Naive thymus-derived CD8-positive, alpha-beta T cell (primary cell): ENCODE results near the gene TOMM20. TPM values are rescaled to one million over a fixed set of nuclear protein-coding genes. Genes with fewer than 3 reads are reported as not detected.
"Not testable (repeated sequence)": the region's sequence is repeated elsewhere in the genome, so short reads cannot be mapped to it uniquely, and the experiment has no call there.

ENCODE experiments used
- ATAC-seq, 2 donors: fragments of 150-1000 bp; cut with Tn5 transposase in 1 of 2; sonication (Bioruptor Pico), chemical (Tn5 transposase) in 1 of 2; 1 replicate in 1 of 2; 2 replicates in 1 of 2; pipeline ENCODE4 v1.10.0; 2021; ENCODE audit warnings: mild to moderate bottlenecking in 2 of 2, moderate library complexity in 2 of 2
- POLR2A ChIA-PET: fragments of 350-600 bp; sonication (Branson Sonifier 250); formaldehyde crosslinking; loops from one replicate; lab custom pipeline; 2021; ENCODE audit warnings: antibody characterized with exemption; lab: Charles Lee
- DNase-seq, 10 donors: peaks; one replicate each; pipeline versions ENCODE4 v3.0.0 to v3.0.0-alpha.2; 2020 to 2022
- H3K27ac Mint-ChIP-seq, 10 donors: one replicate each; pipeline ENCODE4 v1.8.0; 2020 to 2022; ENCODE audit warnings: mild to moderate bottlenecking in 10 of 10, mixed read lengths in 10 of 10, moderate library complexity in 4 of 10, inconsistent platforms in 1 of 10
- H3K27me3 Mint-ChIP-seq, 5 donors: one replicate each; pipeline ENCODE4 v1.8.0; 2021 to 2022; ENCODE audit warnings: mixed read lengths in 5 of 5
- H3K36me3 Mint-ChIP-seq, 3 donors: one replicate each; pipeline ENCODE4 v1.8.0; 2020 to 2022; ENCODE audit warnings: mixed read lengths in 3 of 3, mild to moderate bottlenecking in 2 of 3, inconsistent platforms in 1 of 3
- H3K4me1 Mint-ChIP-seq, 4 donors: one replicate each; pipeline ENCODE4 v1.8.0; 2021 to 2022; ENCODE audit warnings: mixed read lengths in 4 of 4
- H3K4me3 Mint-ChIP-seq, 10 donors: one replicate each; pipeline ENCODE4 v1.8.0; 2020 to 2022; ENCODE audit warnings: mild to moderate bottlenecking in 10 of 10, mixed read lengths in 10 of 10, moderate library complexity in 6 of 10, inconsistent platforms in 1 of 10
- H3K9me3 Mint-ChIP-seq, 9 donors: one replicate each; pipeline ENCODE4 v1.8.0; 2020 to 2022; ENCODE audit warnings: mixed read lengths in 9 of 9, mild to moderate bottlenecking in 3 of 9, inconsistent platforms in 1 of 9, moderate library complexity in 1 of 9
- polyA plus RNA-seq, 3 donors: library from polyadenylated mRNA; unstranded; fragments of 300-500 nt; fragmentation: Illumina TruSeq; gene quantifications; one replicate each; pipeline ENCODE4 v1.2.3, GENCODE V29; 2021
- total RNA-seq, 8 experiments: library from RNA in 2 of 8; stranded (reverse) in 2 of 8; gene quantifications; one replicate each; pipeline ENCODE4 v1.2.3 and lab custom pipeline; 2021 to 2026

Gene TOMM20
- total and polyA plus RNA-seq, 5 experiments from 2014 or later = 56.6 to 111 (median 67.0) TPM

DNA sequence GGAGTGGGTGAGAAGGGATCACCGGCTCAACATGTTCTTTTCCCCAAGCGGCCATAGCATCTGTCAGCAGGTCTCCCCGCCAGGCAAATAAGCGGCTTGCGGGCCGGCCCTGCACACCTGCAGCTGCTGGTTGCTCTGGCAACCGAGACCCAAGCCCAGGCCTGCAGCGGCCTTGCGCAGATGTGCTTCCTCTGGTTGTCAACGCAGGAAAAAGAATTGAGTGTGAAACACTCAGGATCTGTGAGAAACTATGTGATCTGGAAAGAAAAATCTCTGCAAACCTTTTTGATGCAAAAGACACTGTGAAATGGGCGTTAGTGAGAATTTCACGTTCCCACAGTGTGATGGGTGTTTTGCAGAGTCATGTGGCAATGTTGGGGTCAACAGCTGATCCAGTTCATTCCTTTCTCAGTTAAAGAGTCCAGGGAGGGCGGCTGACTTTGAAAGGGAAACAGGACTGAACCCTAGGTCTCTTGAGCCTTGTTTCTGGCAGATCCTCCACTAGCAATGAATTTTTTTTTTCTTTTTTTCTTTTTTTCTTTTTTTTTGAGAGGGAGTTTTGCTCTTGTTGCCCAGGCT, 28.4 kb downstream of the TOMM20 start:
- DNase-seq (no peak), ATAC-seq (no peak)
- Mint-ChIP-seq H3K27me3 (peaks cover 0 to 6% (median 0%) of the 10 kb centered on the region in 5 donors), H3K4me3 (no peak overlapping the region), H3K36me3 (no peaks in the 10 kb centered on the region), H3K27ac (no peak overlapping the region), H3K4me1 (peaks cover 19 to 35% (median 31%) of the 10 kb centered on the region in 4 donors), H3K9me3 (no peaks in the 10 kb centered on the region)
- POLR2A ChIA-PET = no interaction called here

DNA sequence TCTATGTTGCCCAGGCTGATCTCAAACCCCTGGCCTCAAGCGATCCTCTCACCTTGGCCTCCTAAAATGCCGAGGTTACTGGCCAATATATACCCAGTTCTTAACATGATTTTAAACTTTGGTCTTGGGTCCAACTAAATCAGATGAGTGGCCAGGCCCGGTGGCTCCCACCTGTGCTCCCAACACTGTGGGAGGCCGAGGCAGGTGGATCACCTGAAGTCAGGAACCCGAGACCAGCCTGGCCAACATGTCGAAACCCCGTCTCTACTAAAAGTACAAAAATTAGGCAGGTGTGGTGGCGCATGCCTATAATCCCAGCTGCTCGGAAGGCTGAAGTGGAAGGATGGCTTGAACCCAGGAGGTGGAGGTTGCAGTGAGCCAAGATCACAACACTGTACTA, 29.6 kb downstream of the TOMM20 start:
- DNase-seq = no peak

DNA sequence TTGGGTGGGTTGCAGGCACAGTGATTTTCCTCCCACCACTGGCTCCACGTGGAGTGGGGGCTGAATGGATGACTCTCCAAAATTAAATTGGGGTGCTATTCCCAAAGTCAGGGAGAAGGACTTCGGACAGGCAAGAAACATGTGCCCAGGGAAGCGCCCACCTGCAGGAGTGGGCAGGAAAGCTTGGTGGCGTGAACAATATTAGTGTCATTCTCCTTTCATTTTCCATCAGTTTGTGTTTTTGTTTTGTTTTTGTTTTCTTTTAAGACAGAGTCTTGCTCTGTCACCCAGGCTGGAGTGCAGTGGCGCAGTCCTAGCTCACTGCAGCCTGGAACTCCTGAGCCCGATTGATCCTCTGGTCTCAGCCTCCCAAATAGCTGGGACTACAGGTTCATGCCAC, 30.1 kb downstream of the TOMM20 start:
- no peaks in the 10 kb centered on the region for H3K36me3 Mint-ChIP-seq
- POLR2A ChIA-PET = no interaction called here
- peaks cover 0 to 10% (median 7%) of the 10 kb centered on the region in 5 donors for H3K27me3 Mint-ChIP-seq
- H3K27ac Mint-ChIP-seq = no peak overlapping the region
- DNase-seq (no peak), ATAC-seq (no peak)
- H3K4me3 Mint-ChIP-seq = no peak overlapping the region
- H3K4me1 Mint-ChIP-seq = peaks cover 14 to 23% (median 21%) of the 10 kb centered on the region in 4 donors
- H3K9me3 Mint-ChIP-seq = no peaks in the 10 kb centered on the region

More for the DNA sequence above, 29.6 kb downstream of the TOMM20 start:
- Mint-ChIP-seq H3K4me1 (peaks cover 12 to 23% (median 21%) of the 10 kb centered on the region in 4 donors), H3K27me3 (peaks cover 0 to 7% (median 3%) of the 10 kb centered on the region in 5 donors), H3K27ac (no peak overlapping the region), H3K36me3 (no peaks in the 10 kb centered on the region), H3K4me3 (no peak overlapping the region), H3K9me3 (no peaks in the 10 kb centered on the region)
- POLR2A ChIA-PET = interaction anchor here (0.7 kb wide), 1 partner anchor 876 kb away, joined by 3 read pairs; no protein-coding TSS in a partner anchor
- ATAC-seq = no peak

DNA sequence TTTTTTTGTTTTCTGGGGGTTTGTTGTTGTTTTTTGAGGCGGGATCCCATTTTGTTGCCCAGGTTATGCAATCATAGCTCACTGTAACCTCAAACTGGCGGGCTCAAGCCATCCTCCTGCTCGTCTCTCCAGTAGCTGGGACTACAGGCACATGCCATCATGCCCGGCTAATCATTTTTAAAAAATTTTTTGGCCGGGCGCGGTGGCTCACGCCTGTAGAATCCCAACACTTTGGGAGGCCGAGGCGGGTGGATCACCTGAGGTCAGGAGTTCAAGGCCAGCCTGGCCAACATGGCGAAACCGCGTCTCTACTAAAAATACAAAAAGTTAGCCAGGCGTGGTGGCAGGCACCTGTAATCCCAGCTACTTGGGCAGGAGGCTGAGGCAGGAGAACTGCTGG, 31.1 kb downstream of the TOMM20 start:
- POLR2A ChIA-PET = not testable (repeated sequence)

DNA sequence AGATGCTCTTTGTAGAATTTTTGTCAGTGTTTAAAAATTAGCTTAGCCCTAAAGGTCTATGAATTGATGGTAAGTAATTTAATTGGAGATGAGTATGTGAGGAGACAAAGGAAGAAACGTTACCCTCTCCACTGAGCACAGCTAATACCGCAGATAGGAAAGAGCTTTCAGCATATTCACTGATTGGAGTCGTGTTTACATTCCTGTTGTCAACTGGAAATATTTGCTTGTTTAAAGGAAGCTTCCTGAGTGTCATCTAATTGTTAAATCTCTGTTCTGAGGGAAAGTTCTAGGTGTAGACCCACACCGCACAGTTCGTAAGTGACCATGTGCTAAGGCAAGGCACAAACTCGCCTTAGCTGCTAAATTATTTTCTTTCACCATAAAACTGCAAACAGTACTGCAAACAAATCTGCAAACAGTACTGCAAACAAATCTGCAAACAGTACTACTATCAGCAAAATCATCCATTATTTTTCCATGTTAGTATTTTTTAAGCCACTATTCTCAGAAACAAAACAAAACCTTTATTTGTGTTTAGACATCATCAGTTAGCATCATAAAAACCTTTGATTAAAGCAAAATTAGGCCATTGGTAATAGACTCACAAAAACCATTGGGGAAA, 32.6 kb downstream of the TOMM20 start:
- Mint-ChIP-seq H3K9me3 (no peaks in the 10 kb centered on the region), H3K4me1 (peaks cover 5 to 9% (median 7%) of the 10 kb centered on the region in 4 donors), H3K36me3 (no peaks in the 10 kb centered on the region), H3K4me3 (no peak overlapping the region), H3K27ac (no peak overlapping the region), H3K27me3 (peaks cover 0 to 11% (median 6%) of the 10 kb centered on the region in 5 donors)
- DNase-seq = no peak
- ATAC-seq = no peak
- POLR2A ChIA-PET = no interaction called here

More for the DNA sequence above, 31.1 kb downstream of the TOMM20 start:
- not testable (repeated sequence) for H3K9me3 Mint-ChIP-seq, ATAC-seq, H3K36me3 Mint-ChIP-seq, H3K4me3 Mint-ChIP-seq, H3K27ac Mint-ChIP-seq, DNase-seq
- H3K4me1 Mint-ChIP-seq = peaks cover 11 to 16% (median 14%) of the 10 kb centered on the region in 4 donors
- H3K27me3 Mint-ChIP-seq = peaks cover 0 to 11% (median 8%) of the 10 kb centered on the region in 5 donors

DNA sequence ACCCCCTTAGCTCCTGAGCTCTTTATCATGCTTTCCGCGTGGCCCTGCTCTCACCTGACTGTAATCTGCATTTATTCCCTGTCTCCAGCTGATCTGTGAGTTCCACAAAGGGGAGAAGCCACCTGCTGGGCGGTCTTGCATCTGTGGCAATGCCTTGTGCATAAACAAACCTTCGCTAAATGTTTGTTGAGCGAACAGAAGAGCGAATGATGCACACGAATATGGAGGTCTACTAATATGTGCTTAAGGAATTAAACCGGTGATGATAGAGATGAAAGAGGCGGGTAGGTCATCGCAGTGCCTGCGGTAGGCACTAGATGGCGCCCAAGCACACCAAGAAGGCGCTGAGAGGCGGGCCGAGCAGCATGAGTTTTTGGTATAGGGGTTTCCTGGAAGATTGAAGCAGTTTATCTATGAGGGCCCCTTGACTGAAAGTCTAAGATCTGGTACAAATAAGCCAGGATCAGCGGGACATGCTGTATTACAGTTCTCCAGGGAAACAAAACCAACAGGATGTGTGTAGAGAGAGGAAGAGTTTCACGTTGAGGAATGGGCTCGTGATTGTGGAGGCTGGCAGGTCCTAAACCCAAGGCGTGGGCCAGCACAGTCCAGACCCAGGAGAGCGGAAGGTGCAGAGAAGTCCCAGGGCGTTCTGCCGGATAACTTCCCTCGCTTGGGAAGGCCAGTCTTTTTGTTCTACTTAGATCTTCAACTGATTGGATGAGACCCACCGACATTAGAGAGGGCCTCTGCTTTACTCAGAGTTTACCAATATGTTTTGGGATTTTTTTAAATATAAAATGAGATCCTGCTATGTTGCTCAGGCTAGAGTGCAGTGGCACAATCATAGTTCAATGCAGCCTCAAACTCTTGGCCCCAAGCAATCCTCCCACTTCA, 34.7 kb downstream of the TOMM20 start:
- DNase-seq = peak; percentile 66 to 86 (median 82)
- Mint-ChIP-seq H3K27me3 (peaks cover 0 to 11% (median 8%) of the 10 kb centered on the region in 5 donors), H3K4me3 (no peak overlapping the region), H3K9me3 (no peaks in the 10 kb centered on the region), H3K4me1 (peaks cover 5 to 9% (median 6%) of the 10 kb centered on the region in 4 donors), H3K36me3 (no peaks in the 10 kb centered on the region), H3K27ac (peak overlapping the region in 2 of 10 donors; percentile 57 to 72)
- POLR2A ChIA-PET = interaction anchor here (0.6 to 1.6 kb wide), 2 partner anchors 13 to 67 kb away, joined by 3 to 4 read pairs; partner anchors contain the start of gene RBM34
- ATAC-seq = peak; percentile 98 to 99

DNA sequence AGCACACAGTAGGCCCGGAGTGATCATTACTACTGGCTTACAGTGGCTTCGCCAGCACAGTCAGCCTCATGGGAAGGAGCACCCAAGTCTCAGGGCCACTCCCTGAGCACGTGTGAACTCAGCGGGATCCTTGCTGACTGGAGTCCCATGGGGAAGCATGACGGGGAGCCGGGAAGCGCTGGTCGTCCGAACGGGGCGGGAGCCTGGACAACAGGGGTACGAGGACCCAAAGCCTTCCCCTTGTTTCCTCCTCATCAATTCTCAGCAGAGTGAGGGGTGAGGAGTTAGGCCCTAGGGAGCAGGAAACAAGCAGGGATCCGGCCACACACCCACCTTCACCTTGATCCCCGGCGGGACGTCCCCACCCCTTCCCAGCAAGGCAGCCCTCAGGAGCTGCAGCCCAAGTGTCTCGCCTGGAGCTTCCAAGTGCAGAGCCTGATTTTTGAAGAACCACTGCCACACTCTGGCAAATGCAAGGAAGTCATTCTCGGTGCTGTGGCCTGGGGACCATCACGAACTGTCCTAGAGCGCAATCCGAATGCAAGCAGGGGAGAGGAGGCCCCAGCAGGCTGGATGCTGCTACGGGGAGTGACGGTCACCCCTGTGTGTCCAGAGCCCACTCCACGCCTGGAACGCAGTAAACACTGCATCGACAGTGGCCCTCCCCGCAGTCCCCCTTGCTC, 35.5 kb downstream of the TOMM20 start:
- H3K27ac Mint-ChIP-seq = no peak overlapping the region
- POLR2A ChIA-PET = interaction anchor here (0.6 to 0.7 kb wide), 2 partner anchors 12 to 212 kb away, joined by 4 to 5 read pairs; no protein-coding TSS in a partner anchor
- ATAC-seq (peak in 1 of 2 donors; percentile 3), DNase-seq (no peak)
- H3K4me1 Mint-ChIP-seq = peaks cover 5 to 9% (median 6%) of the 10 kb centered on the region in 4 donors
- H3K4me3 Mint-ChIP-seq = no peak overlapping the region
- no peaks in the 10 kb centered on the region for H3K36me3 Mint-ChIP-seq
- no peaks in the 10 kb centered on the region for H3K9me3 Mint-ChIP-seq
- H3K27me3 Mint-ChIP-seq = peaks cover 0 to 11% (median 8%) of the 10 kb centered on the region in 5 donors

DNA sequence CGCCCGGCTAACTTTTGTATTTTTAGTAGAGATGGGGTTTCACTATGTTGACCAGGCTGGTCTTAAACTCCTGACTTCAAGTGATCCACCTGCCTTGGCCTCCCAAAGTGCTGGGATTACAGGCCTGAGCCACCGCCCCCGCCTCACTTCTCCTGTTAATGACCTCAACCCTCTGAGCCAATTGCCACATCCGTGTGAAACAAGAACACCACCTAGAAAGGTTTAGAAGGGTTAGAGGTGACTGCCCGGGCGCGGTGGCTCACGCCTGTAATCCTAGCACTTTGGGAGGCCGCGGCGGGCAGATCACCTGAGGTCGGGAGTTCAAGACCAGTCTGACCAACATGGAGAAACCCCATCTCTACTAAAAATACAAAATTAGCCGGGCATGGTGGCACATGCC, 36.2 kb downstream of the TOMM20 start:
- not testable (repeated sequence) for H3K9me3 Mint-ChIP-seq, H3K36me3 Mint-ChIP-seq, DNase-seq, H3K27ac Mint-ChIP-seq, H3K4me1 Mint-ChIP-seq, ATAC-seq, H3K4me3 Mint-ChIP-seq
- POLR2A ChIA-PET = interaction anchor here (0.7 kb wide), 1 partner anchor 213 kb away, joined by 5 read pairs; no protein-coding TSS in a partner anchor
- H3K27me3 Mint-ChIP-seq = peaks cover 0 to 11% (median 5%) of the 10 kb centered on the region in 5 donors

DNA sequence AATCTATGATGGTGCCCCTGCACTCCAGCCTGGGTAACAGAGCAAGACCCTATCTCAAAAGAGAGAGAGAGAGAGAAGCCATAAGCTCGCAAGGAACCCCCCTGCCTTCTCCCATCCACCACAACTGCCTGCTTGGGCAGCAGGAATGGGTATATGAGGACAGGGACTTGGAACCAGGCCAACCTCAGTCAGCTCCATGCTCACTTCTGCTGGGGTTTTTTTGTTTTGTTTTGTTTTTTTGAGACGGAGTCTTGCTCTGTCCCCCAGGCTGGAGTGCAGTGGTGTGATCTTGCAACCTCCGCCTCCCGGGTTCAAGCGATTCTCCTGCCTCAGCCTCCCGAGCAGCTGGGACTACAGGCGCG, 36.6 kb downstream of the TOMM20 start:
- H3K36me3 Mint-ChIP-seq, H3K27ac Mint-ChIP-seq, H3K4me3 Mint-ChIP-seq, ATAC-seq, DNase-seq, H3K4me1 Mint-ChIP-seq, H3K9me3 Mint-ChIP-seq: not testable (repeated sequence)
- H3K27me3 Mint-ChIP-seq = peaks cover 0 to 11% (median 5%) of the 10 kb centered on the region in 5 donors
- POLR2A ChIA-PET = interaction anchor here (0.7 kb wide), 1 partner anchor 213 kb away, joined by 5 read pairs; no protein-coding TSS in a partner anchor

DNA sequence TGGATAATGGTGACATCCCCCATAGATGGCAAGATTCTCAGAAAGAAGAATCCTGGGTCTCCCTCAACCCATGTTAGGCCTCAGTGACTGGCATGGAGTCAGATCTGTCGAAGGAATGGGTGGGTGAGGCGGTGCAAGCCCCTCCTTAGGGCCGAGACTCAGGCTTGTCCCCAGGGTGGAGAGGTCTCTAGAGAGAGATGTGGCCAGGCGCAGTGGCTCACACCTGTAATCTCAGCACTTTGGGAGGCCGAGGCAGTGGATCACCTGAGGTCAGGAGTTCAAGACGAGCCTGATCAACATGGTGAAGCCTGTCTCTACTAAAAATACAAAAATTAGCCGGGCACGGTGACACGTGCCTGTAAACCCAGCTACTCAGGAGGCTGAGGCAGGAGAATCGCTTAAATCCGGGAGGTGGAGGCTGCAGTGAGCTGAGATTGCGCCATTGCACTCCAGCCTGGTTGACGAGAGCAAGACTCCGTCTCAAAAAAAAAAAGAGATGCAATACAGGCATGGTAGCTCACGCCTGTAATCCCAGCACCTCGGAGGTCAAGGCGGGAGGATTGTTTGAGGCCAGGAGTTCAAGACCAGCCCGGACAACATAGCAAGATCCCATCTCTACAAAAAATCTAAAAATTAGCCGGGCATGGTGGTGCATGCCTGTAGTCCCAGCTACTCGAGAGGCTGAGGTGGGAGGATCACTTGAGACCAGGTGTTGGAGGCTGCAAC, 37.2 kb downstream of the TOMM20 start:
- POLR2A ChIA-PET = interaction anchor here (0.7 kb wide), 1 partner anchor 401 kb away, joined by 3 read pairs; no protein-coding TSS in a partner anchor
- H3K4me3 Mint-ChIP-seq, ATAC-seq, H3K4me1 Mint-ChIP-seq, H3K9me3 Mint-ChIP-seq, DNase-seq, H3K36me3 Mint-ChIP-seq, H3K27ac Mint-ChIP-seq: not testable (repeated sequence)
- peaks cover 0 to 11% (median 5%) of the 10 kb centered on the region in 5 donors for H3K27me3 Mint-ChIP-seq

DNA sequence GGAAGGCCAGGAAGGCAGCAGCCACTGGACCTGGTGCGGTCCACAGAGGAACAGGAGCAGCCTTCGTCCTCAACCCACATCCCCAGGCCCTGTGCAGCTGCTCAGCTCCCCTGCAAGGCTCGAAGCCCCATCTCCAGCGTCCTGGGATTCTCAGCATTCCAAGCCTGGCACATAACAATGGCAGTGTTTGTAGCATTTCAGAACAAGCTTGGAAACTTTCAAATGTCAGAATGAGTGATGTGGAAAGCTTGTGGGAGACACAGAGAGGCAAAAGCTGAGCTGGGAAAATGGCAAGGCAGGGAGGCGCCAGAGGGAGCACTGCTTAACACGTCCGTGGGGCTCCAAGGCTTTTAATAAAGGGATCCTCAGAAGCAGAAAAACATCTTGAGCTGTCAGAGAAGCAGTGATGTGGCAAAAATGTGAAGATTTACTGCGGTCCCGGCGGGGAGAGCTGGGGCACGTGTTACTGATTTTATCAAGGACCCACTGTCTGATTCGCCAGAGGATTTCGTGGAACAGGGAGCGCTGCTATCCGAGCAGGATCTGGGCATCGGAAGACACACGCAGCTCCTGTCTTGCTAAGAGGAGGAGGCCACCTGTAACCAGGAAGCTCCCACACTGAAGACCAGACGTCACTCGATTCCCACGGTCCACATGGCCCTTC, 38.1 kb downstream of the TOMM20 start:
- Mint-ChIP-seq H3K4me3 (no peak overlapping the region), H3K27me3 (peaks cover 0 to 11% (median 5%) of the 10 kb centered on the region in 5 donors), H3K9me3 (no peaks in the 10 kb centered on the region), H3K36me3 (no peaks in the 10 kb centered on the region), H3K27ac (peak overlapping the region in 1 of 10 donors; percentile 61), H3K4me1 (peaks cover 5 to 9% (median 7%) of the 10 kb centered on the region in 4 donors)
- ATAC-seq (no peak), DNase-seq (no peak)
- POLR2A ChIA-PET = no interaction called here
